HCT116 (cell line): ENCODE measurements around the gene BACH1. TPM values are rescaled to one million over a fixed set of nuclear protein-coding genes. Genes with fewer than 3 reads are reported as not detected.
"Not testable (repeated sequence)": the region's sequence is repeated elsewhere in the genome, so short reads cannot be mapped to it uniquely, and the experiment has no call there.

Source experiments
- ATAC-seq: fragments of 200-7000 bp; cut with Tn5 transposase; 2 replicates; pipeline ENCODE4 v1.9.1; 2020; ENCODE audit warnings: mild to moderate bottlenecking, moderate library complexity
- BruUV-seq: library from RNA; stranded (reverse); fragments of 400-500 nt; replicated peaks from 2 replicates; lab custom pipeline; 2021; lab: Mats Ljungman, UMichigan
- CTCF ChIA-PET: fragments of 300-600 bp; sonication (Branson Sonifier 250); formaldehyde crosslinking; loops from one replicate; lab custom pipeline; 2021; ENCODE audit warnings: antibody characterized with exemption; lab: Charles Lee
- POLR2A ChIA-PET: fragments of 300-600, 350-600 bp; sonication (Branson Sonifier 250); formaldehyde crosslinking; loops from one replicate; lab custom pipeline; 2021; ENCODE audit warnings: antibody characterized with exemption; lab: Charles Lee
- RAD21 ChIA-PET, 2 experiments: fragments of 300-600 bp; sonication (Branson Sonifier 250); formaldehyde crosslinking; loops; one replicate each; lab custom pipeline; 2023; ENCODE audit warnings: low total read pairs in 2 of 2; ENCODE audit not compliant: uncharacterized antibody in 2 of 2, unreplicated experiment in 2 of 2, low non-redundant PET in 1 of 2; lab: Charles Lee
- DNase-seq: peaks from one replicate; pipeline ENCODE4 v3.0.0-alpha.2; 2010; ENCODE audit warnings: low read depth, low spot score
- H2AFZ ChIP-seq: fragments of 200-600 bp; shearing (Covaris generic), sonication (generic); 2 replicates; pipeline ENCODE4 v1.6.1; 2017; ENCODE audit warnings: low read depth, mixed run types, mixed read lengths, antibody characterized with exemption, low read length; ENCODE audit not compliant: poor library complexity, severe bottlenecking
- H3K27ac ChIP-seq: 2 replicates; pipeline ENCODE4 v1.5.1; 2012; ENCODE audit warnings: low read depth, low read length
- H3K27me3 ChIP-seq: fragments of 200-600 bp; sonication (generic); 2 replicates; pipeline ENCODE4 v1.6.1; 2016; ENCODE audit warnings: mixed run types, low read length, mixed read lengths; ENCODE audit not compliant: insufficient read depth
- H3K36me3 ChIP-seq, 2 experiments: fragments of 200-500 bp in 1 of 2; fragments of 200-600 bp in 1 of 2; sonication (Bioruptor generic) in 1 of 2; sonication (generic) in 1 of 2; 2 replicates each; pipeline versions ENCODE4 v1.5.1 to v1.6.1; 2014 to 2016; ENCODE audit warnings: low read length in 2 of 2, inconsistent platforms in 1 of 2, mixed read lengths in 1 of 2, mixed run types in 1 of 2; ENCODE audit not compliant: insufficient read depth in 2 of 2, control insufficient read depth in 1 of 2
- H3K4me1 ChIP-seq, 2 experiments: fragments of 200-600 bp in 1 of 2; sonication (generic) in 1 of 2; 2 replicates each; pipeline versions ENCODE4 v1.5.1 to v1.6.1; 2012 to 2017; ENCODE audit warnings: low read length in 2 of 2, inconsistent platforms in 1 of 2, mild to moderate bottlenecking in 1 of 2, mixed read lengths in 1 of 2, mixed run types in 1 of 2, moderate library complexity in 1 of 2; ENCODE audit not compliant: insufficient read depth in 2 of 2, control insufficient read depth in 1 of 2
- H3K4me2 ChIP-seq: fragments of 200-600 bp; sonication (generic); 2 replicates; pipeline ENCODE4 v1.6.1; 2017; ENCODE audit warnings: mixed run types, low read length, mixed read lengths
- H3K4me3 ChIP-seq, 2 experiments: fragments of 200-600 bp in 1 of 2; sonication (generic) in 1 of 2; replicated peaks in 1 of 2; 2 replicates each; pipeline ENCODE4 v1.5.1; 2011 to 2016; ENCODE audit warnings: low read length in 2 of 2, control low read depth in 1 of 2, low read depth in 1 of 2, mild to moderate bottlenecking in 1 of 2, mixed read lengths in 1 of 2, mixed run types in 1 of 2
- H3K79me2 ChIP-seq: fragments of 200-600 bp; sonication (generic); 2 replicates; pipeline ENCODE4 v1.6.1; 2017; ENCODE audit warnings: mild to moderate bottlenecking, mixed run types, low read length, moderate library complexity, mixed read lengths; ENCODE audit not compliant: insufficient read depth
- H3K9ac ChIP-seq: fragments of 200-600 bp; sonication (generic); 2 replicates; pipeline ENCODE4 v1.6.1; 2016; ENCODE audit warnings: low read length, mixed read lengths
- H3K9me2 ChIP-seq: fragments of 200-600 bp; sonication (generic), shearing (Covaris generic); 2 replicates; pipeline ENCODE4 v1.6.1; 2017; ENCODE audit warnings: mixed run types, mild to moderate bottlenecking, moderate library complexity; ENCODE audit not compliant: insufficient read depth
- H3K9me3 ChIP-seq, 2 experiments: fragments of 200-500 bp in 1 of 2; fragments of 200-600 bp in 1 of 2; sonication (Bioruptor generic) in 1 of 2; sonication (generic) in 1 of 2; 2 replicates each; pipeline ENCODE4 v1.6.1; 2014 to 2017; ENCODE audit warnings: low read length in 2 of 2, mixed read lengths in 2 of 2, inconsistent platforms in 1 of 2, low read depth in 1 of 2, mild to moderate bottlenecking in 1 of 2, mixed run types in 1 of 2, moderate library complexity in 1 of 2; ENCODE audit not compliant: control insufficient read depth in 1 of 2, insufficient read depth in 1 of 2
- H4K20me1 ChIP-seq: fragments of 200-600 bp; sonication (generic), shearing (Covaris generic); 2 replicates; pipeline ENCODE4 v1.6.1; 2017; ENCODE audit warnings: mixed run types, mild to moderate bottlenecking, moderate library complexity; ENCODE audit not compliant: insufficient read depth
- ATF3 ChIP-seq: IDR thresholded peaks from 2 replicates; pipeline ENCODE4 v1.6.1; 2012
- CBX3 ChIP-seq: IDR thresholded peaks from 2 replicates; pipeline ENCODE4 v1.6.1; 2012; ENCODE audit warnings: low read depth
- CEBPB ChIP-seq: IDR thresholded peaks from 2 replicates; pipeline ENCODE4 v1.6.1; 2012; ENCODE audit warnings: low read depth
- EGR1 ChIP-seq: IDR thresholded peaks from 2 replicates; pipeline ENCODE4 v1.6.1; 2012; ENCODE audit warnings: low read depth
- ELF1 ChIP-seq: IDR thresholded peaks from 2 replicates; pipeline ENCODE4 v1.6.1; 2012; ENCODE audit warnings: low read depth, borderline replicate concordance
- EZH2phosphoT487 ChIP-seq: fragments of 200-600 bp; IDR thresholded peaks from 2 replicates; pipeline ENCODE4 v1.6.1; 2018; ENCODE audit warnings: antibody characterized with exemption, borderline replicate concordance
- FOSL1 ChIP-seq: IDR thresholded peaks from 2 replicates; pipeline ENCODE4 v1.6.1; 2012; ENCODE audit warnings: low read depth
- JUND ChIP-seq: IDR thresholded peaks from 2 replicates; pipeline ENCODE4 v1.6.1; 2012
- REST ChIP-seq: IDR thresholded peaks from 2 replicates; pipeline ENCODE4 v1.6.1; 2012; ENCODE audit warnings: low read depth
- SIN3A ChIP-seq: IDR thresholded peaks from 2 replicates; pipeline ENCODE4 v1.6.1; 2012; ENCODE audit warnings: low read depth
- SP1 ChIP-seq: IDR thresholded peaks from 2 replicates; pipeline ENCODE4 v1.6.1; 2012; ENCODE audit warnings: low read depth
- SRF ChIP-seq: IDR thresholded peaks from 2 replicates; pipeline ENCODE4 v1.6.1; 2012; ENCODE audit warnings: low read depth
- TCF7L2 ChIP-seq: IDR thresholded peaks from 2 replicates; pipeline ENCODE4 v1.7.0; 2011; ENCODE audit warnings: borderline replicate concordance, inconsistent platforms; ENCODE audit not compliant: insufficient read depth, insufficient read length; ENCODE audit errors: extremely low read depth
- YY1 ChIP-seq: IDR thresholded peaks from 2 replicates; pipeline ENCODE4 v1.6.1; 2011; ENCODE audit warnings: low read length, low read depth, moderate library complexity, mild to moderate bottlenecking; ENCODE audit not compliant: insufficient replicate concordance; ENCODE audit errors: extremely low read depth
- ZBTB33 ChIP-seq: IDR thresholded peaks from 2 replicates; pipeline ENCODE4 v1.6.1; 2011; ENCODE audit warnings: mild to moderate bottlenecking, low read length, moderate library complexity; ENCODE audit not compliant: insufficient replicate concordance; ENCODE audit errors: extremely low read depth
- ZFX ChIP-seq: fragments of 450-650 bp; IDR thresholded peaks from 2 replicates; pipeline ENCODE4 v1.6.1; 2017
- ZNF274 ChIP-seq: fragments of 200-500 bp; sonication (Bioruptor generic); IDR thresholded peaks from 2 replicates; pipeline ENCODE4 v1.6.1; 2014; ENCODE audit warnings: mild to moderate bottlenecking, low read depth, low read length, inconsistent platforms
- intact Hi-C: fragments of 100-400 bp; cut with micrococcal nuclease; formaldehyde crosslinking; loops from 2 replicates; pipeline ENCODE4 v1.10.0; 2022
- total RNA-seq: library from RNA; stranded (reverse); gene quantifications from one replicate; pipeline ENCODE4 v1.2.1, GENCODE V29; 2021; ENCODE audit not compliant: unreplicated experiment

BACH1 gene
- total RNA-seq, 1 experiment from 2014 or later, result 28.4 TPM

GRCh38 chr21:29249289-29249688 lies 49.4 kb upstream of the BACH1 start:
- H3K9ac ChIP-seq, H3K4me1 ChIP-seq, H4K20me1 ChIP-seq, intact Hi-C loops, H3K27ac ChIP-seq, BruUV-seq, H3K79me2 ChIP-seq, RAD21 ChIA-PET, CTCF ChIA-PET, H3K27me3 ChIP-seq, H3K9me3 ChIP-seq, DNase-seq, H2AFZ ChIP-seq, H3K4me2 ChIP-seq, ATAC-seq, H3K4me3 ChIP-seq, H3K36me3 ChIP-seq, POLR2A ChIA-PET, H3K9me2 ChIP-seq: not testable (repeated sequence)

GRCh38 chr21:29250636-29251035 lies 48.1 kb upstream of the BACH1 start:
- H3K27ac ChIP-seq, result no peak overlapping the region
- POLR2A ChIA-PET, result no interaction called here
- H2AFZ ChIP-seq, result no peak overlapping the region
- ATAC-seq (no peak), DNase-seq (no peak)
- intact Hi-C loops, result no loop called here
- BruUV-seq, result no TSS peak
- H3K4me3 ChIP-seq, result no peak overlapping the region
- no peaks in the 10 kb centered on the region for H3K9me2 ChIP-seq
- H3K9me3 ChIP-seq, result peaks cover 5 to 7% of the 10 kb centered on the region in 2 experiments; a peak in 1 of 4 replicates
- no peaks in the 10 kb centered on the region for H3K36me3 ChIP-seq
- no peaks in the 10 kb centered on the region for H3K27me3 ChIP-seq
- H3K4me1 ChIP-seq, result no peaks in the 10 kb centered on the region
- H3K4me2 ChIP-seq, result no peak overlapping the region
- H3K79me2 ChIP-seq, result no peaks in the 10 kb centered on the region
- CTCF ChIA-PET, result no interaction called here
- H4K20me1 ChIP-seq, result no peaks in the 10 kb centered on the region
- H3K9ac ChIP-seq, result no peak overlapping the region
- RAD21 ChIA-PET, result interaction anchor here in 1 of 2 experiments (0.6 kb wide), 1 partner anchor 160 kb away, joined by 3 read pairs; no protein-coding TSS in a partner anchor
- TF ChIP-seq EGR1 (no peak), ZBTB33 (no peak), ZFX (no peak), JUND (no peak), ELF1 (no peak), FOSL1 (no peak), SIN3A (no peak), EZH2phosphoT487 (no peak), SP1 (no peak), REST (no peak), ZNF274 (no peak), CEBPB (no peak), TCF7L2 (no peak), ATF3 (no peak), SRF (no peak), CBX3 (no peak), YY1 (no peak)
